NCI-H1092 (cell line): Measurements from ENCODE around the gene GALNT10.
A peak's percentile ranks its signal among the peaks of the same experiment; 100 is the strongest.
"Not testable (repeated sequence)": the region's sequence is repeated elsewhere in the genome, so short reads cannot be mapped to it uniquely, and the experiment has no call there.

Experiments
- DNase-seq: peaks from one replicate; lab custom pipeline; 2025; lab: John Stamatoyannopoulos, UW

The GALNT10 gene, protein sequence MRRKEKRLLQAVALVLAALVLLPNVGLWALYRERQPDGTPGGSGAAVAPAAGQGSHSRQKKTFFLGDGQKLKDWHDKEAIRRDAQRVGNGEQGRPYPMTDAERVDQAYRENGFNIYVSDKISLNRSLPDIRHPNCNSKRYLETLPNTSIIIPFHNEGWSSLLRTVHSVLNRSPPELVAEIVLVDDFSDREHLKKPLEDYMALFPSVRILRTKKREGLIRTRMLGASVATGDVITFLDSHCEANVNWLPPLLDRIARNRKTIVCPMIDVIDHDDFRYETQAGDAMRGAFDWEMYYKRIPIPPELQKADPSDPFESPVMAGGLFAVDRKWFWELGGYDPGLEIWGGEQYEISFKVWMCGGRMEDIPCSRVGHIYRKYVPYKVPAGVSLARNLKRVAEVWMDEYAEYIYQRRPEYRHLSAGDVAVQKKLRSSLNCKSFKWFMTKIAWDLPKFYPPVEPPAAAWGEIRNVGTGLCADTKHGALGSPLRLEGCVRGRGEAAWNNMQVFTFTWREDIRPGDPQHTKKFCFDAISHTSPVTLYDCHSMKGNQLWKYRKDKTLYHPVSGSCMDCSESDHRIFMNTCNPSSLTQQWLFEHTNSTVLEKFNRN

DNA sequence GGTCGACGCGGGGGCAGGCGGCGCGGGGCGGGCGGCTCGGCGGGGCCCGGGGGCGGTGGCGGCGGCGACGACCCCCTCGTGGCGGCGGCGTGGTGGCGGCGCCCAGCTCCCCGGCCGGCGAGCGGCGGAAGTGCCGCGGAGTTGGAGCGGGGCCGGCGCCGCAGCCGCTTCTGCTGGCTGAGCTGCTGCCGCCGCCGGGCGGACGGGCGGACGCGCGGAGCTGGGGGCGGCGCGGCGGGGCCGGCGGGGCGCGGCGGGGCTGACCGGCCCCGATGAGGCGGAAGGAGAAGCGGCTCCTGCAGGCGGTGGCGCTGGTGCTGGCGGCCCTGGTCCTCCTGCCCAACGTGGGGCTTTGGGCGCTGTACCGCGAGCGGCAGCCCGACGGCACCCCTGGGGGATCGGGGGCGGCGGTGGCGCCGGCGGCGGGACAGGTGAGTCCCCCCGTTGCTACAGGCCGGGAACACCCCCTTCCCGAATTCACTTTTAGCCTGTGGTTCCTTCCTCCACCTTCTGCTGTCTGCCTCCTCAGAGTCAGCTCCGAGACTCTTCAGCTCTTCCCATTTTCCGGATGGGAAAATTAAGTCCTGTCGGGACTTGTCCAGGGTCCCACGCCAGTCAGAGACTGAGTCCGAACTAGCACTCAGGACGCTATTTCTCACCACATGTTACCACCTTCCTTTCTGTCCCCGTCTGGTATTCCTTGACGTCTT, at the start of gene GALNT10:
Gene GALNT10 (plus strand): TSS at position 139 of the 710 bp plus-strand sequence. CDS start 134 bp downstream, at position 273.
- no peak for DNase-seq

DNA sequence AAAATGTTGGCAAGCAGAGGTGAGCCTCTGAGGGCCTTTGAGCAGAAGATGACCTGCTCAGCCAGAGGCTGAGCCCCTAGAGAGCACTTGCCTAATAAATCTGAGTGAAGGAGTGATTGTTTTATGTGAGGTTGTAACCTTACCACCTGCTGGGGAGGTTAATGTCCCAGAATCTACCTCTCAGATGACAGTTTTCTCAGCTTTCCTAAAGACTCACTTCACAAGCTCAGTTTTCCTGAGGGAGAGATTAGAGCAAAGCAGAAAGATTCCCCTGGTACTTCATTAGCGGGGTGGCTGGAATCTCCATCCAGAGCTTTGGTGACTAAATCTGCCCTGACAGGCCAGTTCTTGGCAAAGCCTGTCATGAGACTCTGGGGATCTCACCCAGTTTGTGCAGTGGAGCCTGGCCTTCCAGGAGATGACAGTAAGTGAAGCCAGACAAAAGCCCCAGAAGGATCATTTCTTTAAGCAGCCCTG, 48.8 kb upstream of the GALNT10 start:
- DNase-seq: no peak

DNA sequence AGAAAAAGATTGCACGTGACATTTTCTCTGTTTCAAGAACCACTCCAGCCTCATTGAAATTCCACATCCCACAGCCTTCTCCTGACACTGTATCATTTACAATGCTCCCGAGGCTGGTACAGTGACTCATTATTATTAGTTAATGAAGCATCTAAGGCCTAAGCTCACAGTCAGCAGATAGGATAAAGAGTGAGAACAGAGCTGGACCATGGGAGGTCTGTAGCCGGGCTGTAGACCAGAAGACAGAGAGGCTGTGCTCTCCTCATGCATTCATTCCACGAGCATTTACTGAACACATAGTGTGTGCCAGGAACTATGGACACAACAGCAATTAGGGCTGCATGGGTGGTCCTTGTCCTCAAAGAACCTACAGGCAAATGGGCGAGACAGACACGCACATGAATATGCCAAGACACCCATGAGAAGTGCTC, 47.3 kb upstream of the GALNT10 start:
- no peak for DNase-seq

DNA sequence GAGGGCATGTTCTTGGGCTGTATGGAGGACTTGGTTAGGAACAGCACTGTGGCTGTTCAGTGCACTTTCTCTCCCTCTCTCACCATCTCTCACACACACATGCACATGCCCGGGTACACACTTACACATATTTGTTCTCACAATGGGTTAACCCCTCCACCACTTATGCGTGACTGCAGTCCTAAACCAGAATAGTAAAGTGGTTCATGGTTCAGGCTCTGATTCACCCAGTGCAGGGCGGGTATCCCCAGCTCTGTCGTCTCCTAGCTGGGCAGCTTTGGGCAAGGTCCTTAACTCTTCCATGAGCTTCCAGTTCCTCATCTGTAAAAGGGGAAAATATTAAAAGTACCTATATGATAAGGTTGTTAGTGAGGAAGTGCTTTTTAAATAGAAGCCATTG, 45.3 kb upstream of the GALNT10 start:
- DNase-seq: no peak

DNA sequence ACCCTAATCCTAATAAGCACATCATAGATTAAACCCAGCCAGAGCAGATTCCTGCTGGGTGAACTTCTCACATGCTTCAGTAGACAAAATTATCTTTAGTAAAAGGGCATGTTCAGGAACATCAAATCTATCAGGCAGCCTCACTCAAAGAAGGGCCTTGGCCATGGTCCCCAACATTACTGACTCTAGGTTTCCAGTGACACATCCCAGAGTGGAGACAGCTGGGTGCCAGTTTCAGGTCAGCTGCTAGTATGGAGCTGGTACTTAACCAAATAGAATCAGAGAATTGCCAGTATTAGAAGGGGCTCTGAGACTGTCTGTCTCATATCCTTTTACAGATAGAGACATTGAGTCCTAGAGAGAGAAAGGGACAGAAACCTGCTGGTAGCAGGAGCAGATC, 44.1 kb upstream of the GALNT10 start:
- no peak for DNase-seq

DNA sequence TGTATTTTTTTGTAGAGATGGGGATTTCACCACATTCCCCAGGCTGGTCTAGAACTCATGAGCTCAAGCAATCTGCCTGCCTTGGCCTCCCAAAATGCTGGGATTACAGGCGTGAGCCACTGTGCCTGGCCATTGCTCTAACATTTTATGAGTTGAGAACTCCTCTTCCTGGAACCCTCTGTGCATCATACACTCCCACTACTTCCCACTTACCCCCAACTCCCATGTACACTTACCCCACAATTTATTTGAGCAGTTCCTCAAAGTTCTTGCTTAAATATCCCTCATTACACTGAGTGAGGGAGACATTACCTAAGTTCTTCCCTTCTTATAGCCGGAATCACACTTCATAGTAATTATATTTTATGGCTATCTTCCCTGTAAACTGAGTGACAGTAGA, 42.9 kb upstream of the GALNT10 start:
- DNase-seq: no peak

DNA sequence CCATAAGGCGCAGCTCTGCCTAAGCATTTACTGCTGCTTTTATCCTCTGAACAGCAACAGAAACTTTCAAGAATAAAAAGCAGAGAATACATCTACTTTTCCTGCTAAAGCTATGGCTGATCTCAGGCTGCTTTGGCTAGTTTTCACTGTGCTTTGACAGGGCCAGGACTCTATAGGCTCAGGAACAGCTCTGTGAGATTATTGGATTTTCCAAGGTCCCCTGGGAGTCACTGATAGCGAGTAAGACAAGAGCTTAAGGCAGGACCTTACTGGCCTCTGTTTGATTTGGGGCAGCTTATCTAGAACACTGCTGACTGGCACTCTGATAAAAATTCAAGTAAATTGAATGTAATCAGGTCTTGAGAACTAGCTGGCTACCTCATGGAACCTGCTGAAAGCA, 40.1 kb upstream of the GALNT10 start:
- not testable (repeated sequence) for DNase-seq

DNA sequence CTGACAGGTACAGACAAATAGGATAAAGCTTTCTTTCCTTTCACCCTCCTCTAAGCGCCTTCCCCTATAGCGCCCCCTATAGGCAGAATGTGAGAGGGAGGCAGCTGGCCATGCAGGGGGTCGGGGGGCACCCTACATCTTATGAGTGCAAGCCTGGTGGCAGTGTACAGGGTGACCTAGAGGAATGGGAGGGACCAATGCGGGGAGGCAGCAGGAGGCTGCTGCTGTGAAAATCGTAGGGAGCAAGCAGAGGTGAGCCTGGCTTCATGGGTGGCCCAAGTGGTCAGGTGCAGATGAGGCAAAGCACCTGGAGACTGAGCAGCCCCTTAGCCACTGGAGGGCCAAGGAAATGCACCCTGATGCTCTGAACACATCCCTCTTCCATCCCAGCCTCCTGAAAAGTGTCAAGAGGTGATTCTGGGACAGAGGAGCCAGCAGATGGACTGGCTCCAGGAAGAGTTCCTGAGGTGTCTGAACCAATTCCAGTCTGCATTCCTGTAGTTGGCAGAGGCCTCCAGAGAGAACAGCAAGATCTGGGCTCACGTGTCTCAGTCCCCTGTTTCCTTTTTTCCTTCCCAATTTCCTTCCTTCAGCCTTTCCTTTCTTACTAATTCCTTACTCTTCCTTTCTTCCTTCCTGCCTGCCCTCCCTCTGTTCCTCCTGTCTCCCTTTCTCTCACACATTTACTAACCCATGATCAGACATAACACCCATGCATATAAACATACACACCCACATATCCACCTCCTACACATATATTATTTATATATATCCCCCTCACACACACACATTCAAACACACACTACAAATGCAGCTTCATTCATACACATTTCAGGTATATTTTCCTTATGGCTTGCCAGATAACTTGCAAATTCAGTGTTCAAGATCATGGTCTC, 32.8 kb upstream of the GALNT10 start:
- DNase-seq: no peak

DNA sequence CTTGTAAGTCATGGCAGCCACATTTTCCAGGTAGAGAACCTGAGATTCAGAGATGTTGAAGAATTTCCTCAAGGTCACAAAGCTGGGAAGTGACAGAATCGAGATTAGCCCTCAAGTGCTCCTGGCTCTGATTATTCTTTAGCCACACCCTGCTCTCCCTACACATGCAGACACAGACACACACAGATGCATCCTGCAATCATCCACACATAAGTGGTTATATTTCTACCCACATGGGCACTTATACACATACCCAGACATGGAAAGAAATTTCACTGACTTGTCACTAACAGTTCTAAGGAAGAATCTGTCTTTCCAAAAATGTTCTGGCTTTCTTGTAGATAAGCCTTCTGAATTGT, 32.2 kb upstream of the GALNT10 start:
- no peak for DNase-seq

DNA sequence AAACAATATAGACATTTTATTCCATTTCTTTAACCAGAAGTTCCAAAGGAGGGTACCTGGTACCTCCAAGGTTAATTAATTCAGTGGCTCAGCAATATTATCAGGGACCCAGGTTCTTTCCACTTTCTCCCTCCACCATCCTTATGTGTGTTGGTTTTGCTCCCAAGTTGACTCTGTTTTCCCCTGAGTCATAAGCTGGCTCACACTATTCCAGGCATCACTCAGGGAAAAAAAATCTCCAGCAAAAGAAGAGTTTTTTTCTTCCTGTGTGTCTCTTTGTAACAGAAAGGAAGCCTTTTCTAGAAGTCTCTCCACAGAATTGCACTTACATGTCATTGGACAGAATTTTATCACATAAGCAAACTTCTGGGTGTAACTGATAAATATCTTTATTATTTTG, 31.2 kb upstream of the GALNT10 start:
- no peak for DNase-seq

DNA sequence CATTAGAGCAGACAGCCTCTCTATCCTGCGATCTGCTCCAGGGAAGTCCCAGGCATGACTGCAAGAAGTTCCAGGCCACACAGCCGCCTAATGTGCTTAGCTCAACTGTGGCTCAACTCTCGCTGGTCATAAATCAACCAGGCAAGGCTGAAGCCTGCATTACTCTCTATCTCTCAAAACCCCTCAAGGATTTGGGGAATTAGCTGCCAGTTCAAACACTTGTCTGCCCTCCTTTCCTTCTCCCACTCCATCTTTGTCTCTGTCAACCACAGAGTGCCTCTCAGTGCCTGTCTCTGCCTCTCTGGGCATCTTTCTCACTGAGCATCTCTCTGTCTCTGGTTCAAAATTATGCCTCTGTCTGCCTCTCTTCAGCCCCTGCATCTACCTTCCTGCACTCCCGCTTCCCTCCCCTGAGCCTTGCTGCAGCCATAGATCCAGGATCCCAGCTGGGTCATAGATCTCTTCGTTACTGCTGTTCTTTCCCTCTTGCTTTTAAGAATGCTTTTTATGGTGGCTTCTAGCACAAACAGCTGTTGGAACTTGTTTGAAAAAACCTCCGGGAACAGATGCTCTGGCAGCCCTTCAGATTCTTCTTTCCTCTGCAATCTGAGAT, 27.9 kb upstream of the GALNT10 start:
- no peak for DNase-seq

DNA sequence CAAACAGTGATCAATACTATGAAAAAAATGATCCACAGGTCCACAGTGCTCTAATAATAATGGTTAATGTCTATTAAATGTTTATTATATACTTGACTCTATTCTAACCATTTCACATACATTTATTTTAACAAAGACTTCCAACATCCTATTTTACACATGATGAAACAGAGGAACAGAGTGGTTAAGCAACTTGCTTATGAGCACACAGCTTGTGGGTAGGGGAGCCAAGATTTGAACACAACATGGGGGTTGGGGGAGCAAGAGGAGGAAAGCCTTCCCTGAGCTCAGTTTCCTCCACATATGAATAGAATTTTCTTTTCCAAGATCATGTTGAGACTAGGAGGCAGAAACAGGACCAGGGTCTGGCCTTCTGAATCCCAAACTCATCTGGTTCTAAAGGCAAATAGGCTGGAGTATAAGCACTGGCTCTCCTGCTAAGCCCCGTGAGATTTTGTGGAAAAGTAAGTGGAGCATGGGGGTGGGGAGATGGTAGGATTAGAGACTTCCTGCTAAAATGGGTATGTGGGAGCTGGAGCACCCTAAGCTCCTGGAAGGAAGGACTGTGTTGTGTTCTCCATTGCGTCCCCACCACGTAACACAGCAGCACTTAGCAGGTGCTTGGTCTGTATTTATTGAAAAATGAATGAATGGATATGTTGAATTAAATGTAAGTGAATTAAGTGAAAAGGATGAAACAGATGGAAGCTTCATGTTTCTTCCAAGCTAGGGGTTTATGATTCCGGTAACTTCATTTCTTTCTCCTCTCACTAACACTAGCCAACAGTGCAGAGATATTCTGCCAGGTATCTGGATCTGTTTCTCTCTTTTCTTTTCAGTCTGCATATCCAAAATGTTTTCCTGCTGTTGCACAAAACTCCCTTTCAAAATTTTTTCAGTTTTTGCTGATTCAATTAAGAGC, 26.9 kb upstream of the GALNT10 start:
- no peak for DNase-seq

DNA sequence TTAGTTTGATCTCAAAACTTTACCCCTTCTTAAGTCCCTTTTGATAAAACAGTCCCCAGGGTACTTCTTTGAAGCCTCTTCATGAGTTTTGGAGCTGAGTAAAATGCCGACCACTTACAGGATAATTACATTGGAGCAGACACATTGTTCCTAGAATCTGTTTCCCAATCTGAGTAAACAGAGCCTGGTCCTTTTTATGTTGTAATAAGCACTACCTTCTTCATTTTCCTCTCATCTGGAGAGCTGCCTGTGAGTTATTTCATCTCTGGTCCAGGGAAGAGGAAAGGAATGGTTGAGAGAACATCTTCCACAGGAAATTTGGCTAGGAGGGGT, 26.3 kb upstream of the GALNT10 start:
- DNase-seq: no peak

DNA sequence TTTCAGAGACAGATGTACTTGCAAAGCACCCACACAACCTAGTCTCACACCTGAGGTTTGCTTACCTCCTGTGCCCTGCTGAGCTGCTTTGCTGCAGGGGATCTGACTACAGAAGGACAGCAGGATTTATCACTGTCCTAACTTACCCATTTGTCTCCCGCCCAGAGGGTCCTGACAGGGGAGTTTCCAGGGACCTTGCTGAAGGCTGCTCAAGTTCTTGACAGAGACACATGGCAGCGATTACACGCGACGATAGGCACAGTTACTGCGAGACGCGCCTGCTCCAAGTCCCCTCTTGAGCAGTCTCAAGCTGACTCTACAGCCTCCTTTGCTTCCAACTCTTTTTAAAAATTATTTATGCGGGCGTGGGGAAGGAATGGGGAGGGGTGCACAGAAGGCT, 24.6 kb upstream of the GALNT10 start:
- DNase-seq: no peak

DNA sequence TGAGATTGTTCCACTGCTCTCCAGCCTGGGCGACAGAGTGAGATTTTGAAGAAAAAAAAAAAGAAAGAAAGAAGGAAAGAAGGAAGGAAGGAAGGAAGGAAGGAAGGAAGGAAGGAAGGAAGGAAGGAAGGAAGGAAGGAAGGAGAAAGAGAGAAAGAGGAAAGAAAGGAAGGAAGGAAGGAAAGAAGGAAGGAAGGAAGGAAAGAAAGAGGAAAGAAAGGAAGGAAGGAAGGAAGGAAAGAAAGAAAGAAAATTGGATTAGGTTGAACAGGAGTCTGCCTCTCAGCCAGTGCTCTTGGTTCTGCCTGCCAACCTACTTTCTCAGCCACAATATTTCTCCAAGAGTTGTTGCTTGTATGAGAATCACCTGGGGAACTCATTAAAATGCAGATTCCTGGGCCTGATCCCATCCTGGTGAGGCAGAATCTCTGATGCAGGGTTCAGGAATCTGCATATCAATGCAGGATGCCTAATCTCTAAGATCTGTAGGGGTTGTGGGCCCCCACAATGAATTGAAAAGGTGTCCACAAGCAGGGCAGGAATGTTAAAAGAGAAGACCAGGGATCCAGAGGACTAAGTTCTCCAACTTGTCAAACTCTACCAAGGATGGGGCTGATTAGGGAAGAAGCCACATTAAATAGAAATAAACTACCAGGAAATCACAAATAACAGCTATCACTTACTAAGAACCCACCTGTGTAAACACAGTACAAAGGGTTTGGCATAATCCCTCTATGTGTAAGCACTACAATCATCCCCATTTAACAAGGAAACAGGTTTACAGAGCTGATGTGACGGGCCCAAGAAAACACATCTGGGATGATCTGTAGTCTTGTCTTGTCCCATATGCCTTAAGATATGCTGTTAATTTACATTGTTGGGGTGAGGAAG, 23.4 kb upstream of the GALNT10 start:
- DNase-seq: peak; percentile 20

DNA sequence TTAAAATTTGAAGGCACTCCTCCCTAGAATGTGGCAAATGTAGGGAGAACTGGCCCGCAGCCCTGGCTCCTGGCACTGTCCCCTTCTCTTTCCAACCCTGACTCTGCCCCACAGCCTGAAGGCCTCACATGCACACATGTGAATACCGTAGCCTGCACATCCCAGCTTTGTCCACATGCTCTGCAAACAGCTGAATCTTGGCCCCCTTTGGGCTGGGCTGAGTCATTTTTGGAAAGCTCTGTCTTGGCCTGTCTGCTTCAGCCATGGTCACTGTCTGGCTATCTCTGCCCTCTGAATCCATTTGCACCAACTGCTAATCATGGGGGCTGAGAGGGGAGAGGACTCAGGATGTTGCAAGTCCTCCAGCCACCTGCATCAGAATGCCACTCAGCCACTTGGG, 22.1 kb upstream of the GALNT10 start:
- DNase-seq: no peak

DNA sequence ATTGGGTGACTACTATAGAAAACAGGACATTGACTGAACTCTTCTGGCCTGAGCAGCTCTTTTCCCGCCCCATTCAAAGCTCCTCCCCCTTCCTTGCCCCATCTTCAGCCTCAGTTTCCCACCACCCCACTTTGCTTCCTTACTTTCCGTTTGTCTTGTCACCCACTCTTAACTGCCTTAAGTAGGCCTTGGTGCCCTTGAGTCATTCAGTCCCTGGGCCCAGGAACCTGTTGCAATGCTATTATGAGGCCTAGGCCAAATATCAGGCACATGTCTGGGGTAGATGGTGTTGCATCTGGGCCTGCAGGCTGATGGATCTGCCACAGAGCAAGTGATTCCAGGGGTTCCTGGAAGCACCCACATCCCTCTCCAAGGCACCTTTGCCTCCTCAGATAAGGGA, 17.7 kb upstream of the GALNT10 start:
- DNase-seq: no peak

DNA sequence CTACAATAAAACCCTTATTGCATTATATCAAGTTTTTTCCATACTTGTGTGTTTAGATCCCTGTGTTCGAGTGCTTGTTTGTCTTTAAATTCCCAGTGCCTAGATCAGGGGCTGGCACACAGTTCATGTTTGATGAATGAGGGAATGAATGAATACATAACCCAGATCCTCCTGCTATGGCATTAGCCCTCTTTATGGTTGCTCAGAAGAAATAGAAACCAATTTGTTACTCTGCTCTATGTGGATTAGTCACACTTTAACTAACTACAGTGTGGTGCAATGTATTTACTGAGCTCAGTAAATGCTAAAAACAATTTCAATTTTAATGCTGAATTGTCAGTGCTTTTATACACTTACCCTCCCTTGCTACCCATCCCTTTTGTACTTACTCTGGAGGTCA, 16.4 kb upstream of the GALNT10 start:
- DNase-seq: no peak

DNA sequence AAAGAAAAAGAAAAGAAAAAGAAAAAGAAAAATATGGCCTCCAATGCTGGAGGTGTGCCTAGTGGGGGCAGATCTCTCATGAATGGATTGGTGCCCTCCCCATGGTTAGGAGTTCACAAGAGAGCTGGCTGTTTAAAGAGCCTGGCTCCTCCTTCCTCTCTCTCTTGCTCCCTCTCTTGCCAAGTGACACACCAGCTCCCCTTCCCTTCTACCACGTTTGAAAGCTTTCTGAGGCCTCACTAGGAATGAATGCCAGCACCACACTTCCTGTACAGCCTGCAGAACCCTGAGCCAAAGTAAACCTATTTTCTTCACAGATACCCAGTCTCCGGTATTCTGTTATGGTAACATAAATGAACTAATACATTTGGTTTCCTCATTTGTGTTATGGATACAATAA, 14.4 kb upstream of the GALNT10 start:
- DNase-seq: no peak

DNA sequence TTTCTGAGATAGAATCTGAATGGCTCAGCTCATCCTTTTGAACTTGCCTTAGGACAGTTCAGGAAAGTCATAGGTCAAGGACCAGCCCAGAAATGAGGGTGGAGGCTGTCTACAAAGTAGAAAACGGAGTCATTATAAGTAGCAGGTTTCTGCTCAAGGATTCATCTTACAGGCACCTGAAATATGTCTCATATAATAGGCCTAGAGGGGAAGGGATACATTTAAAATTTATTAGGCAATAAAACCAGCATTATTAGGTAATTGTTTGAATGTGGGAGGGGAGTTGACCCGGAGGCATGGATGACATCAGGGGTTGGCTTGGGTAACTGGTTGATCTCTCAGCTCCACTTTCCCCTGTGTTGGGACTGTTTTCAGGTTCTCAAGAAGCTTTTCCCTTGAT, 11.9 kb upstream of the GALNT10 start:
- DNase-seq: no peak
